Left lung (tissue), 10 donors: ENCODE data around the gene TTPAL. TPM values are rescaled to one million over a fixed set of nuclear protein-coding genes. Genes with fewer than 3 reads are reported as not detected.

Experiments used
- ATAC-seq: fragments of 200-7000 bp; cut with Tn5 transposase; one replicate; pipeline ENCODE4 v1.9.1; 2020; ENCODE audit warnings: moderate library complexity
- DNase-seq, 4 donors: peaks; one replicate each; pipeline ENCODE4 v3.0.0-alpha.2; 2013 to 2020
- H3K27ac ChIP-seq, 2 donors: fragments of 200-600 bp; sonication (generic) in 1 of 2; one replicate each; pipeline versions ENCODE4 v1.5.0 to v1.8.0; 2020 to 2021
- H3K27me3 ChIP-seq, 2 donors: fragments of 200-600 bp; sonication (generic) in 1 of 2; one replicate each; pipeline versions ENCODE4 v1.5.0 to v1.8.0; 2020 to 2021
- H3K36me3 ChIP-seq, 2 donors: fragments of 200-600 bp; sonication (generic) in 1 of 2; one replicate each; pipeline versions ENCODE4 v1.5.0 to v1.8.0; 2020 to 2021
- H3K4me1 ChIP-seq, 2 donors: fragments of 200-600 bp; one replicate each; pipeline ENCODE4 v1.8.0; 2021
- H3K4me3 ChIP-seq, 2 donors: fragments of 200-600 bp; sonication (generic) in 1 of 2; one replicate each; pipeline versions ENCODE4 v1.5.0 to v1.8.0; 2020 to 2021; ENCODE audit warnings: mild to moderate bottlenecking in 1 of 2
- H3K9me3 ChIP-seq, 2 donors: fragments of 200-600 bp; sonication (generic) in 1 of 2; one replicate each; pipeline versions ENCODE4 v1.5.0 to v1.8.0; 2020 to 2021
- CTCF ChIP-seq, 2 donors: fragments of 200-600 bp; sonication (generic) in 1 of 2; IDR thresholded peaks; one replicate each; pipeline versions ENCODE4 v1.5.0 to v1.8.0; 2021; ENCODE audit warnings: antibody characterized with exemption in 2 of 2
- intact Hi-C, 2 donors: fragments of 100-400 bp; cut with DNase I; formaldehyde crosslinking; loops; one replicate each; pipeline versions ENCODE4 v1.11.2 to v1.14.2; 2022
- polyA plus RNA-seq, 6 donors: library from polyadenylated mRNA; unstranded; fragments of 120-200 nt; gene quantifications; one replicate each; pipeline ENCODE4 v1.2.1, GENCODE V29; 2013; ENCODE audit not compliant: insufficient read length in 6 of 6
- total RNA-seq, 2 donors: library from RNA; stranded (reverse); fragmentation: NEBNext Ultra II Directional; extraction: Animal tissue kit (Norgen Biotek cat#: 25700); gene quantifications; one replicate each; pipeline ENCODE4 v1.2.1, GENCODE V29; 2021
- donor health status: DM: no; HTN: yes; CAD: no.
- donor health status: DM: no; HTN: no; CAD: no.

TTPAL gene
- total and polyA plus RNA-seq, 8 donors = 9.0 to 15.1 (median 11.7) TPM

GRCh38 chr20:44433751-44434538 is 41.7 kb upstream of the TTPAL start:
- no peak for ATAC-seq
- H3K9me3 ChIP-seq = no peaks in the 10 kb centered on the region
- DNase-seq = peak in 1 of 4 donors; percentile 24
- H3K36me3 ChIP-seq = no peaks in the 10 kb centered on the region
- H3K27me3 ChIP-seq = peaks cover 0 to 31% of the 10 kb centered on the region in 2 donors
- no peak for TF ChIP-seq CTCF (IDR thresholded peaks at IDR 0.05)
- intact Hi-C loops = no loop called here
- no peaks in the 10 kb centered on the region for H3K4me1 ChIP-seq
- H3K27ac ChIP-seq = no peak overlapping the region
- H3K4me3 ChIP-seq = no peak overlapping the region

GRCh38 chr20:44435630-44436335 is 39.9 kb upstream of the TTPAL start:
- DNase-seq (no peak), ATAC-seq (no peak)
- Histone ChIP-seq H3K27ac (no peak overlapping the region), H3K4me3 (no peak overlapping the region), H3K4me1 (no peaks in the 10 kb centered on the region), H3K36me3 (no peaks in the 10 kb centered on the region), H3K9me3 (no peaks in the 10 kb centered on the region), H3K27me3 (peaks cover 0 to 31% of the 10 kb centered on the region in 2 donors)
- intact Hi-C loops = no loop called here
- TF ChIP-seq CTCF (IDR thresholded peaks at IDR 0.05) = no peak

GRCh38 chr20:44436393-44436792 is 39.3 kb upstream of the TTPAL start:
- ATAC-seq = no peak
- Histone ChIP-seq H3K27ac (no peak overlapping the region), H3K4me1 (no peaks in the 10 kb centered on the region)

GRCh38 chr20:44437497-44437896 is 38.2 kb upstream of the TTPAL start:
- intact Hi-C loops = no loop called here
- ATAC-seq = no peak

More at GRCh38 chr20:44436393-44436792, 39.3 kb upstream of the TTPAL start:
- Histone ChIP-seq H3K4me3 (no peak overlapping the region), H3K36me3 (no peaks in the 10 kb centered on the region), H3K9me3 (no peaks in the 10 kb centered on the region), H3K27me3 (peaks cover 0 to 26% of the 10 kb centered on the region in 2 donors)
- TF ChIP-seq CTCF (IDR thresholded peaks at IDR 0.05) = no peak
- intact Hi-C loops = no loop called here
- DNase-seq = no peak

More at GRCh38 chr20:44437497-44437896, 38.2 kb upstream of the TTPAL start:
- no peak for DNase-seq
- H3K4me1 ChIP-seq = no peaks in the 10 kb centered on the region
- H3K27ac ChIP-seq = no peak overlapping the region
- no peak for TF ChIP-seq CTCF (IDR thresholded peaks at IDR 0.05)
- H3K36me3 ChIP-seq = no peaks in the 10 kb centered on the region
- H3K9me3 ChIP-seq = no peaks in the 10 kb centered on the region
- H3K4me3 ChIP-seq = no peak overlapping the region
- H3K27me3 ChIP-seq = peaks cover 0 to 19% of the 10 kb centered on the region in 2 donors
